NCI-H187 treated with DMSO at 0.1 percent for 48 hours (cell line): ENCODE data around the gene FGD4.

Experiments used
- DNase-seq: peaks from one replicate; lab custom pipeline; 2025; lab: John Stamatoyannopoulos, UW

Gene FGD4

DNA sequence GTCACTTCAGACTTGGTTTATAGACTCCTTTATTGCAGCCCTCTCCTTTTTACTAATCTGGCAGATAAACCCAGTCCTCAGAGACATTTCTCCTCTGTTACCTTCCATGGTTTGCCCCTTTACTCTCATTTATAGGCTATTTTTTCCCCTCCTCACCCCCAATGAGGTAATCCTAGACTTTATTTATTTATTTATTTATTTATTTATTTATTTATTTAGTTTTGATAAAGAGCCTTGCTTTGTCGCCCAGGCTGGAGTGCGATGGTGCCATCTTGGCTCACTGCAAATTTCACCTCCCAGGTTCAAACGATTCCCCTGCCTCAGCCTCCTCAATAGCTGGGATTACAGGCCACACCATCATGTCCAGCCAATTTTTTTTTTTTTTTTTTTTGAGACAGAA is 8.4 kb downstream of the FGD4 start:
- no peak for DNase-seq

GRCh38 chr12:32413412-32413811 is 14.1 kb downstream of the FGD4 start:
- no peak for DNase-seq

DNA sequence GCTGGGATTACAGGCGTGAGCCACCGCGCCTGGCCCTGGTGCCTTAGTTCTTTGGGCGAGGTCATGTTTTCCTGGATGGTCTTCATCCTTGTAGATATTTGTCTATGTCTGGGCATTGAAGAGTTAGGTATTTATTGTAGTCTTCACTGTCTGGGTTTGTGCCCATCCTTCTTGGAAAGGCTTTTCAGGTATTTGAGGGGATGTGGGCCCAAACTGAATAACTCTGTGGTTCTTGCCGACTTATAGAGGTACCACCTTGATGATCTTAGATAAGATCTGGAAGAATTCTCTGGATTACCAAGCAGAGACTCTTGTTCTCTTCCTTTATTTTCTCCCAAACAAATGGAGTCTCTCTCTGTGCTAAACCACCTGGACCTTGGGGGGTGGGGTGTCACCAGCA is 18.9 kb downstream of the FGD4 start:
- DNase-seq, result no peak

DNA sequence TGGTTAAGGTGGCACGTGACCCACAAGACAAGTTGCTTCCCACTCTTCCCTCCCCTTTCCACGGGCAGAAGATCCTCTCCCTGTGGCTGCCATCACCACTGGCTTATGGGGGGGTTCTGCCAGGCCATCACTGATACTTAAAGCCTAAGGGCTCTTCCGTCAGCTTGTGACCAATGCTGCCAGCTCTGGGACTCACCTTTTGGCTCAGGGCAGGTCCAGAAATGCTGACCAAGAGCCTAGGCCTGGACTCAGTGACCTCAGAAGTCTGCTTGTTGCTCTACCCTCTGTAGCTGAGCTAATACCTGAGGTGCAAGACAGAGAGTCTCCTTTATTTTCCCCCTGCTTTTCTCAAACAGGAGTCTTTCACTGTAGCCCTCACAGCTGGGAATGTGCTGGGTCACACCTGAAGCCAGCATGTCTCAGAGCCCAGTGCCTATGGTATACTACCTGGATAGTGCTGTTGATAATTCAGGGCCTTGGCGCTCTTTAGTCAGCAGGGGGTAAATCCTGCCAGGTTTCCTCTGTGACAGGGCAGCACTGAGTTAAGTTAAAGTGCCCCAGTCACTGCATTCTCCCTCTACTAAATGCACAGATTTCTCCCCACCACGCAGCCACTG is 19.7 kb downstream of the FGD4 start:
- DNase-seq, result no peak

- DNase-seq, result no peak
Measured at GRCh38 chr12:32419520-32419960, 20.2 kb downstream of the FGD4 start.

- no peak for DNase-seq
Measured at GRCh38 chr12:32420356-32420755, 21.0 kb downstream of the FGD4 start.

- DNase-seq, result no peak
Measured at GRCh38 chr12:32423559-32423958, 24.2 kb downstream of the FGD4 start.

GRCh38 chr12:32431025-32431424 is 31.7 kb downstream of the FGD4 start:
- DNase-seq, result no peak

DNA sequence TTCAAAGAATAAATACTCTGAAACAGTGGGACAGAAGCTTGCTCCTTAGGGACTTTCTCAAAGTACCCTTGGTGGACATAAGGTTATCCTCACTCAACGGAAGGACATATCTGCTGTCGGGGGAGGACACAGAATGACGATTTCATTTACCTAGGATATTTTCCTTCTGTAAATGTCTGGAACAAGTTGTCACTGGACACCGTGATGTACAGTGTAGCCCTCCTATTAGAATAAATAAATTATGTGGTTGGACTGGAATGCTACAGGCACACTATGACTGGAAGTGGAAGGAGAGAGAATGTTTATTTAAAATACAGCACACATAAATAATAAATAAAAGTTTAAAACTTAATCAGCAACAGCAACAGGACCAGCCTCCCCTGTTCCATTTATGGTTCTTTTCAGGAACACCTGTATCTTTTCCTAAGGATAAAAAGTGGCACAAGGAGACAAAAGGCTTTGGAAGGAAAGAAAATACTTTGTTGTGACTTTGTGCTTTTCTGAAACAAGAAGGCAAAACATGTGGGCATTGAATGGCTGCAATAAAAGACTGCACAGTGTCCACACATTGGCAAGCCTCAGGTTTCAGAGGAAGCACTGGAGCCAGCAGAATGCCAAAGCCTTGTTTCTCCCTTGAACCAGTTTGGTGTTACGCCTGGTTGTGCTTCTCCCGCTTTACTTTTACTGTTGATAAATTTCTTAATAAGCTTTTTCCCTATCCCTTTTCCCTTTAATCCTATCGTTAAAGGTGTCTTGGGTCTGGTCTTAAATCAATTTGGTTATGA is 36.8 kb downstream of the FGD4 start:
- DNase-seq, result no peak

DNA sequence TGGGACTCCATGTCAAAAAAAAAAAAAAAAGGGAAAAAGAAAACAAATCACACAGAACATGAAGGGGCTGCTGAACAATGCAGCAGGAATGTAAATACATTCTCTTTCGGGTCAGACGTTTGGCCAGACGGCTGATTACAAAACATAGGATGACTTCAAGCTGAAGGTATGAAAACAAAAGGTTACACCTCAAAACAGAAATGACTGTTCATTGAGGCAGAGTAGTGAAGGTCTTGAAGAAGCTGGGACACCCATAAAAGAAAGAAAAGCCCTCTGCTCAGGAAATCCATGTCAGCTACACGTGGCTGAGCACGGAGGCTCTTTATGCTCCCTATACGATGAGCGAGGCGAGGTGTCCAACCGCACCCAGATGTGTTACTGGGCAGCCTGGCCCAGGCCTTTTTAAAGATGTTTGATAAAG is 37.7 kb downstream of the FGD4 start:
- no peak for DNase-seq

GRCh38 chr12:32440120-32440865 is 40.9 kb downstream of the FGD4 start:
- DNase-seq, result no peak

GRCh38 chr12:32443491-32443890 is 44.1 kb downstream of the FGD4 start:
- DNase-seq, result no peak

DNA sequence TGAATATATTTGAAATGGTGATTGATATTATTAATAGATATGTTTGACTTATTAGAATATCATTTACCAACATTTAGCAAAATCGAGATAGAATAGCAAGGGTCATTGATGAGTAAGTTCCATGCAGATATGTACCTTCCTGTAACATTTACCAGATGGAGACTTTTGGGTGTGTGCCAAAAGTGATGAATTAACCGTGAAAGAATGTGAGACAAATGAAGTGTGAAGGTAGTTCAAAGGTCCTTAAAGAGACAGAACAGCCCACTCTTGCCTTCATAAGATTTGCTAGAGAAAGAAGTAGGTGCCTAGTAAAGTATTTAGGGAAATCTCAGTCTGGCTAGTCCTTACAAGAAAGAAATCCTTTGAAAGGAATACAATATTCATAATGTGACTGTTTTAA is 45.5 kb downstream of the FGD4 start:
- DNase-seq, result no peak

GRCh38 chr12:32445356-32445755 is 46.0 kb downstream of the FGD4 start:
- no peak for DNase-seq

- DNase-seq, result no peak
Measured at GRCh38 chr12:32446316-32447119, 47.2 kb downstream of the FGD4 start.

DNA sequence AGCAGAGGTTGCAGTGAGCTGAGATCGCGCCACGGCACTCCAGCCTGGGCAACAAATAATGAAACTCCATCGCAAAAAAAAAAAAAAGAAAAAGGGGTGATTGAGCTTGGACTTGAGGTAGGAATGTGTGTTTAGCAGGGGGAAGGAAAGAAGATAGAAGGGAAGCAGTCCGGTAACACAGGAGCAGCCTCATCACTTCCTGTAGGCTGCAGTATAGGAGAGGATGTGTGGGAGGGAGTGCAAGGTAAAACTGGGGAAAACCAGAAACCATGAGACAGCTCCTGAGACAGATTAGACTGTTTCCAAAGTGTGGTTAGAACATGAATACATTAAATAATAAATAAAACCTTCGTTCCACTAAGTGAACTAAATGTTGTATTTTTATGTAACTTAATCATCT is 49.2 kb downstream of the FGD4 start:
- no peak for DNase-seq

DNA sequence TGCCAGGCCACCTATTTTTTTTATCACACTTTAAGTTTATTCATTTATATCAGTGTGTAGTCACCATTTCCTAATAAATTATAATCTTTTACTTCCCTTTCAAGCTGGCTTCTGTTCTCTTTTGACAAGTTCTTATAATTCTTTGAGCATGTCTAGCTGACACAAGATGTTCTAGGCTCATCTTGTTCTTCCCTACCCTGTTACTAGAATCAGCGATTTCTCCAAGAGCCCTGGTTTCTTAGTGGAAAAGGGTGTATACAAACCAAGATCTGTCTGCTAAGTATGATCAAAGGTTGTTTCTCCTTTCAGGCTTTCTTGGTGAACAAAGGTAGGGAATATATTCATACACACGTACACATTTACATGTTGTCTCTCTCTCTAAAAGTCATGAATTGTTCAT is 51.0 kb downstream of the FGD4 start:
- no peak for DNase-seq

- no peak for DNase-seq
Measured at GRCh38 chr12:32450768-32451167, 51.4 kb downstream of the FGD4 start.

GRCh38 chr12:32451816-32452215 is 52.5 kb downstream of the FGD4 start:
- no peak for DNase-seq

GRCh38 chr12:32454075-32454474 is 54.7 kb downstream of the FGD4 start:
- no peak for DNase-seq

DNA sequence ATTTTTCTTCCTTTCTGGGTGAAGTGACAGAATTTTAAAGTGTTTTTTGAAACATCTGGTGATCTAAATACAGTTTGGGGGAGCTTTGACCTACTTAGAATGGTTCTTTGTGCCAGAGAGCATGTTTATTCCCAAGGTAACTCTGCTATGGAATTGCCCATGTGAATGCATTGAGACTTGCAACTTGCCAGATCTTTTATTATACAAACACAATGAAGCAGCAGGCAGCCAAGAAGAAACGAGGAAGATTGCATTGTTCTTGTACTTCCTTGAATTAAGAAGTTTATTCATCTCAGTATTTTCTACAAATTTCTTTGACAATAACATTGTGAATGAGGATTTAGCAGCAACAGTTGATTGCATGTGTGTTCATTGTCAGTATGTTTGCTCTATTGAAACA is 55.5 kb downstream of the FGD4 start:
- DNase-seq, result no peak

- DNase-seq, result peak; percentile 7
Measured at GRCh38 chr12:32455607-32456071, 56.3 kb downstream of the FGD4 start.
